GM12878 (cell line): ENCODE data around the gene THSD4. TPM values are rescaled to one million over a fixed set of nuclear protein-coding genes. Genes with fewer than 3 reads are reported as not detected.

ENCODE experiments used
- ATAC-seq: fragments of 200-7000 bp; cut with Tn5 transposase; 3 replicates; pipeline ENCODE4 v1.9.1; 2020; ENCODE audit warnings: mild to moderate bottlenecking, moderate library complexity
- BruUV-seq: library from RNA; stranded (reverse); fragments of 400-500 nt; replicated peaks from 2 replicates; lab custom pipeline; 2021; lab: Mats Ljungman, UMichigan
- CTCF ChIA-PET: fragments of 300-600 bp; sonication (Branson Sonifier 250); formaldehyde crosslinking; extraction: SDS; loops from one replicate; lab custom pipeline; 2021; ENCODE audit warnings: inconsistent platforms; lab: Yijun Ruan, JAX
- POLR2A ChIA-PET: fragments of 350-600 bp; formaldehyde crosslinking; extraction: SDS; loops from one replicate; lab custom pipeline; 2021; ENCODE audit warnings: inconsistent platforms; lab: Charles Lee
- RAD21 ChIA-PET: fragments of 300-600 bp; sonication (Branson Sonifier 250); formaldehyde crosslinking; loops from one replicate; lab custom pipeline; 2023; ENCODE audit warnings: antibody characterized with exemption; ENCODE audit not compliant: unreplicated experiment; lab: Charles Lee
- SMC1A ChIA-PET: fragments of 300-600 bp; sonication (Branson Sonifier 250); formaldehyde crosslinking; loops from one replicate; lab custom pipeline; 2023; ENCODE audit not compliant: unreplicated experiment, uncharacterized antibody; lab: Charles Lee
- DNase-seq: peaks from one replicate; pipeline ENCODE4 v3.0.0-alpha.2; 2011; ENCODE audit warnings: low read depth, low spot score
- FAIRE-seq: peaks from 3 replicates; lab custom pipeline; 2011; peaks lifted over from hg19 to GRCh38; lab: Jason Lieb, UNC
- H2AFZ ChIP-seq: 2 replicates; pipeline ENCODE4 v1.6.0; 2011; ENCODE audit warnings: low read depth, low read length, control low read depth; ENCODE audit not compliant: control insufficient read depth
- H3K27ac ChIP-seq: 2 replicates; pipeline ENCODE4 v1.5.1; 2011; ENCODE audit warnings: control low read depth; ENCODE audit not compliant: control insufficient read depth, insufficient read depth
- H3K27me3 ChIP-seq, 2 experiments: replicated peaks in 1 of 2; 2 replicates each; pipeline versions ENCODE4 v1.6.0 to v1.6.1; 2011; ENCODE audit warnings: low read length in 1 of 2; ENCODE audit not compliant: control insufficient read depth in 2 of 2, insufficient read depth in 2 of 2
- H3K36me3 ChIP-seq, 2 experiments: 2 replicates each; pipeline ENCODE4 v1.5.1; 2011; ENCODE audit warnings: low read length in 1 of 2; ENCODE audit not compliant: control insufficient read depth in 2 of 2, insufficient read depth in 2 of 2
- H3K4me1 ChIP-seq: 2 replicates; pipeline ENCODE4 v1.6.1; 2011; ENCODE audit warnings: mild to moderate bottlenecking, low read length, moderate library complexity, mixed read lengths; ENCODE audit not compliant: control insufficient read depth, insufficient read depth
- H3K4me2 ChIP-seq: 2 replicates; pipeline ENCODE4 v1.6.0; 2011; ENCODE audit warnings: control low read depth; ENCODE audit not compliant: control insufficient read depth, insufficient read depth
- H3K4me3 ChIP-seq: fragments of 200-600 bp; sonication (generic); 2 replicates; pipeline ENCODE4 v1.5.1; 2016
- H3K79me2 ChIP-seq: 2 replicates; pipeline ENCODE4 v1.6.0; 2011; ENCODE audit warnings: low read length; ENCODE audit not compliant: control insufficient read depth, insufficient read depth
- H3K9ac ChIP-seq: 2 replicates; pipeline ENCODE4 v1.8.0; 2011; ENCODE audit warnings: low read length, control low read depth, mixed read lengths; ENCODE audit not compliant: control insufficient read depth, insufficient read depth
- H3K9me3 ChIP-seq: replicated peaks from 3 replicates; pipeline ENCODE4 v1.5.1; 2011; ENCODE audit warnings: mild to moderate bottlenecking, low read length; ENCODE audit not compliant: control insufficient read depth, insufficient read depth
- H4K20me1 ChIP-seq: 2 replicates; pipeline ENCODE4 v1.6.0; 2011; ENCODE audit not compliant: control insufficient read depth, insufficient read depth
- BACH1 ChIP-seq: fragments of 450-650 bp; IDR thresholded peaks from 2 replicates; pipeline ENCODE4 v1.6.1; 2017; ENCODE audit warnings: mild to moderate bottlenecking, borderline replicate concordance
- CEBPZ ChIP-seq: fragments of 150-350 bp; IDR thresholded peaks from 2 replicates; pipeline ENCODE4 v1.6.1; 2016; ENCODE audit warnings: low read depth, low read length
- E4F1 ChIP-seq: fragments of 450-650 bp; IDR thresholded peaks from 2 replicates; pipeline ENCODE4 v1.6.1; 2018; ENCODE audit warnings: borderline replicate concordance, mild to moderate bottlenecking; ENCODE audit not compliant: partially characterized antibody
- EED ChIP-seq: sonication (generic); IDR thresholded peaks from 2 replicates; pipeline ENCODE4 v1.6.1; 2016; ENCODE audit warnings: antibody characterized with exemption, low read depth
- EP300 ChIP-seq, 2 experiments: fragments of 150-350 bp in 1 of 2; IDR thresholded peaks; 2 replicates each; pipeline ENCODE4 v1.6.1; 2011 to 2012; ENCODE audit warnings: low read depth in 2 of 2, low read length in 2 of 2, borderline replicate concordance in 1 of 2, improper control_type of control experiment in 1 of 2, inconsistent platforms in 1 of 2; ENCODE audit not compliant: control insufficient read depth in 1 of 2
- GATAD2B ChIP-seq: fragments of 450-650 bp; conservative IDR thresholded peaks from 2 replicates; pipeline ENCODE4 v1.6.1; 2017; ENCODE audit warnings: low read depth, mild to moderate bottlenecking, moderate library complexity
- IRF5 ChIP-seq: fragments of 450-650 bp; IDR thresholded peaks from 2 replicates; pipeline ENCODE4 v1.6.1; 2017; ENCODE audit warnings: borderline replicate concordance
- NBN ChIP-seq: fragments of 450-650 bp; IDR thresholded peaks from 2 replicates; pipeline ENCODE4 v1.6.1; 2016
- NFYB ChIP-seq: IDR thresholded peaks from 2 replicates; pipeline ENCODE4 v1.6.1; 2011; ENCODE audit warnings: low read depth, mild to moderate bottlenecking, low read length, improper control_type of control experiment, moderate library complexity; ENCODE audit not compliant: insufficient read depth
- NRF1 ChIP-seq: conservative IDR thresholded peaks from 2 replicates; pipeline ENCODE4 v1.6.1; 2011; ENCODE audit warnings: mild to moderate bottlenecking, low read depth, low read length, improper control_type of control experiment
- PAX8 ChIP-seq: fragments of 450-650 bp; IDR thresholded peaks from 2 replicates; pipeline ENCODE4 v1.6.1; 2017; ENCODE audit warnings: mild to moderate bottlenecking, moderate library complexity
- RB1 ChIP-seq: fragments of 450-650 bp; formaldehyde crosslinking; IDR thresholded peaks from 2 replicates; pipeline ENCODE4 v1.6.1; 2017; ENCODE audit warnings: mild to moderate bottlenecking, borderline replicate concordance
- RBBP5 ChIP-seq: fragments of 200-600 bp; sonication (generic); conservative IDR thresholded peaks from 2 replicates; pipeline ENCODE4 v1.6.1; 2016
- SMAD1 ChIP-seq: fragments of 450-650 bp; IDR thresholded peaks from 2 replicates; pipeline ENCODE4 v1.6.1; 2018; ENCODE audit warnings: mild to moderate bottlenecking, low read depth; ENCODE audit not compliant: partially characterized antibody
- SRF ChIP-seq, 2 experiments: IDR thresholded peaks; 2 replicates each; pipeline ENCODE4 v1.6.1; 2011; ENCODE audit warnings: low read depth in 2 of 2, low read length in 2 of 2, mild to moderate bottlenecking in 1 of 2, moderate library complexity in 1 of 2
- WRNIP1 ChIP-seq: IDR thresholded peaks from 2 replicates; pipeline ENCODE4 v1.6.1; 2011; ENCODE audit warnings: low read depth, low read length, improper control_type of control experiment, borderline replicate concordance
- ZBED1 ChIP-seq: IDR thresholded peaks from 2 replicates; pipeline ENCODE4 v1.6.1; 2016; ENCODE audit warnings: borderline replicate concordance
- ZSCAN29 ChIP-seq: fragments of 450-650 bp; IDR thresholded peaks from 2 replicates; pipeline ENCODE4 v1.6.1; 2017; ENCODE audit warnings: mild to moderate bottlenecking, moderate library complexity
- WGBS: methylation state at CpG from one replicate; pipeline ENCODE4 v1.1.6; 2016; ENCODE audit warnings: low lambda C conversion rate; ENCODE audit not compliant: insufficient replicate concordance, insufficient coverage; ENCODE audit errors: missing lambda C conversion rate; 5-methylcytosine and 5-hydroxymethylcytosine counted together
- in situ Hi-C: fragments of 300-500 bp; cut with MboI; formaldehyde crosslinking; loops from 9 replicates; pipeline ENCODE4 v1.14.3; 2018; ENCODE audit warnings: mixed read lengths
- intact Hi-C: fragments of 100-400 bp; cut with micrococcal nuclease; formaldehyde crosslinking; loops from one replicate; pipeline ENCODE4 v1.14.2; 2022; ENCODE audit not compliant: unreplicated experiment
- polyA plus RNA-seq, 11 experiments: library from polyadenylated mRNA; depleted of rRNA in 4 of 11; unstranded in 6 of 11; stranded (reverse) in 5 of 11; fragments of >200 nt; fragmentation: Nextera tagmentation in 4 of 11; fragmentation: Illumina TruSeq in 1 of 11; extraction: Ambion mirVana in 4 of 11; extraction: Trizol in 1 of 11; gene quantifications; 1 replicate in 1 of 11; 2 replicates in 10 of 11; pipeline versions ENCODE4 v1.2.1 to v1.2.3, GENCODE V29; 2011 to 2016; ENCODE audit warnings: inconsistent platforms in 2 of 11, missing spikeins in 2 of 11, low read depth in 1 of 11
- total RNA-seq, 4 experiments: library from RNA; depleted of rRNA in 3 of 4; stranded (reverse); fragments of >200 nt in 3 of 4; fragmentation: Illumina TruSeq in 1 of 4; extraction: Trizol in 1 of 4; gene quantifications; 2 replicates each; pipeline versions ENCODE4 v1.2.1 to v1.2.3, GENCODE V29; 2013 to 2021

The THSD4 gene
- total and polyA plus RNA-seq, 10 of the 15 experiments (the other 5 are each of a cell fraction or from before 2014, with no cell fraction given): 0.04 to 0.13 (median 0.05) TPM; not detected in 7

- ATAC-seq (no peak), FAIRE-seq (no peak), DNase-seq (no peak)
- intact Hi-C loops: no loop called here
- Histone ChIP-seq H3K9me3 (no peaks in the 10 kb centered on the region), H3K4me3 (no peak overlapping the region), H3K27me3 (no peaks in the 10 kb centered on the region; a peak in 1 of 4 replicates), H3K36me3 (no peaks in the 10 kb centered on the region), H3K4me1 (no peaks in the 10 kb centered on the region), H2AFZ (no peak overlapping the region), H3K79me2 (no peaks in the 10 kb centered on the region), H3K27ac (no peak overlapping the region), H4K20me1 (no peaks in the 10 kb centered on the region), H3K9ac (no peak overlapping the region), H3K4me2 (no peak overlapping the region)
- 46% methylated on average over 5 of the region's 5 CpGs for WGBS
- ChIA-PET CTCF (interaction anchor here (1.2 kb wide), 1 partner anchor 8 kb away, joined by 3 read pairs; no protein-coding TSS in a partner anchor), SMC1A (no interaction called here), POLR2A (no interaction called here), RAD21 (no interaction called here)
- BruUV-seq: no TSS peak
- in situ Hi-C loops: no loop called here
- TF ChIP-seq NFYB (no peak), PAX8 (no peak), NRF1 (no peak), WRNIP1 (no peak), NBN (no peak), SMAD1 (no peak), CEBPZ (no peak), ZSCAN29 (no peak), IRF5 (no peak), GATAD2B (no peak), RB1 (no peak), BACH1 (no peak), EED (no peak), ZBED1 (no peak), EP300 (IDR thresholded peaks at IDR 0.05; ENCODE audit: borderline replicate concordance in 1 of 2, control insufficient read depth in 1 of 2, low read depth in 2 of 2, low read length in 2 of 2) (no peak), E4F1 (no peak), SRF (IDR thresholded peaks at IDR 0.05; ENCODE audit: low read depth in 2 of 2, low read length in 2 of 2) (no peak), RBBP5 (no peak)
These were observed 531.7 kb downstream of the THSD4 start for GRCh38 chr15:71646767-71647486.
